GM19238 (cell line): ENCODE data around the gene TNNI2.
A peak's percentile ranks its signal among the peaks of the same experiment; 100 is the strongest.
"Not testable (repeated sequence)": the region's sequence is repeated elsewhere in the genome, so short reads cannot be mapped to it uniquely, and the experiment has no call there.

Experiments
- DNase-seq: peaks from one replicate; pipeline ENCODE4 v3.0.0; 2011; ENCODE audit warnings: low spot score; ENCODE audit not compliant: insufficient read length

TNNI2 gene

GRCh38 chr11:1873048-1873812, 34.4 kb downstream of the TNNI2 start:
- no peak for DNase-seq

- not testable (repeated sequence) for DNase-seq
Observed at GRCh38 chr11:1873813-1874150, 35.0 kb downstream of the TNNI2 start.

- DNase-seq = not testable (repeated sequence)
Observed at GRCh38 chr11:1874441-1875092, 35.8 kb downstream of the TNNI2 start.

GRCh38 chr11:1875093-1875850, 36.5 kb downstream of the TNNI2 start:
- DNase-seq = no peak

GRCh38 chr11:1875851-1876301, 37.1 kb downstream of the TNNI2 start:
- not testable (repeated sequence) for DNase-seq

- DNase-seq = no peak
Observed at GRCh38 chr11:1876361-1877063, 37.7 kb downstream of the TNNI2 start.

- no peak for DNase-seq
Observed at GRCh38 chr11:1877211-1878136, 38.7 kb downstream of the TNNI2 start.

- DNase-seq = no peak
Observed at GRCh38 chr11:1878137-1879031, 39.6 kb downstream of the TNNI2 start.

- no peak for DNase-seq
Observed at GRCh38 chr11:1879342-1879940, 40.7 kb downstream of the TNNI2 start.

GRCh38 chr11:1879941-1880720, 41.4 kb downstream of the TNNI2 start:
- no peak for DNase-seq

GRCh38 chr11:1880746-1881441, 42.1 kb downstream of the TNNI2 start:
- peak; percentile 10 for DNase-seq

GRCh38 chr11:1881442-1882264, 42.9 kb downstream of the TNNI2 start:
- peak; percentile 44 for DNase-seq

- DNase-seq = peak; percentile 95
Observed at GRCh38 chr11:1882265-1883238, 43.8 kb downstream of the TNNI2 start.

- DNase-seq = no peak
Observed at GRCh38 chr11:1883346-1884302, 44.8 kb downstream of the TNNI2 start.
